ENCODE measurements around the gene PCDH10. TPM values are rescaled to one million over a fixed set of nuclear protein-coding genes. Genes with fewer than 3 reads are reported as not detected.

Gene PCDH10
- total RNA-seq, 1 experiment from 2014 or later = not detected

- H3K9me3 Mint-ChIP-seq (ENCODE audit: unreplicated experiment) = peaks cover 6% of the 10 kb centered on the region
- Histone ChIP-seq H3K27me3 (replicated peaks; ENCODE audit: control insufficient read depth, insufficient read depth, low read length) (no peaks in the 10 kb centered on the region), H3K4me3 (ENCODE audit: low read depth, low read length) (no peak overlapping the region), H3K9me3 (no peaks in the 10 kb centered on the region), H3K4me1 (no peaks in the 10 kb centered on the region), H3K36me3 (ENCODE audit: control insufficient read depth, insufficient read depth, low read length) (no peaks in the 10 kb centered on the region)
- H3K36me3 Mint-ChIP-seq (ENCODE audit: insufficient read depth, unreplicated experiment) = no peaks in the 10 kb centered on the region
- no peak overlapping the region for H3K27ac Mint-ChIP-seq (ENCODE audit: unreplicated experiment)
- intact Hi-C loops (cut with micrococcal nuclease; ENCODE audit: unreplicated experiment) = loop anchor here (5.0 kb wide), 1 partner anchor 1632 kb away; no protein-coding TSS in a partner anchor
- H3K27me3 Mint-ChIP-seq (ENCODE audit: insufficient read depth, unreplicated experiment) = no peaks in the 10 kb centered on the region
- DNase-seq = no peak
- no peak overlapping the region for H3K4me3 Mint-ChIP-seq (ENCODE audit: unreplicated experiment)
- ChIA-PET CTCF (no interaction called here), POLR2A (no interaction called here)
- no peaks in the 10 kb centered on the region for H3K4me1 Mint-ChIP-seq (ENCODE audit: low read depth, unreplicated experiment)
- TF ChIP-seq, protein P1, sequence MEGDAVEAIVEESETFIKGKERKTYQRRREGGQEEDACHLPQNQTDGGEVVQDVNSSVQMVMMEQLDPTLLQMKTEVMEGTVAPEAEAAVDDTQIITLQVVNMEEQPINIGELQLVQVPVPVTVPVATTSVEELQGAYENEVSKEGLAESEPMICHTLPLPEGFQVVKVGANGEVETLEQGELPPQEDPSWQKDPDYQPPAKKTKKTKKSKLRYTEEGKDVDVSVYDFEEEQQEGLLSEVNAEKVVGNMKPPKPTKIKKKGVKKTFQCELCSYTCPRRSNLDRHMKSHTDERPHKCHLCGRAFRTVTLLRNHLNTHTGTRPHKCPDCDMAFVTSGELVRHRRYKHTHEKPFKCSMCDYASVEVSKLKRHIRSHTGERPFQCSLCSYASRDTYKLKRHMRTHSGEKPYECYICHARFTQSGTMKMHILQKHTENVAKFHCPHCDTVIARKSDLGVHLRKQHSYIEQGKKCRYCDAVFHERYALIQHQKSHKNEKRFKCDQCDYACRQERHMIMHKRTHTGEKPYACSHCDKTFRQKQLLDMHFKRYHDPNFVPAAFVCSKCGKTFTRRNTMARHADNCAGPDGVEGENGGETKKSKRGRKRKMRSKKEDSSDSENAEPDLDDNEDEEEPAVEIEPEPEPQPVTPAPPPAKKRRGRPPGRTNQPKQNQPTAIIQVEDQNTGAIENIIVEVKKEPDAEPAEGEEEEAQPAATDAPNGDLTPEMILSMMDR (IDR thresholded peaks at IDR 0.05; ENCODE audit: insufficient read depth in 1 of 2, low read depth in 1 of 2, low read length in 1 of 2, severe bottlenecking in 1 of 2, unreplicated experiment in 1 of 2) = no peak
- BruUV-seq (replicated peaks) = no TSS peak
Observed at GRCh38 chr4:133145241-133145640, 3.9 kb upstream of the PCDH10 start.

GRCh38 chr4:133145758-133146573 lies 3.1 kb upstream of the PCDH10 start:
- no peaks in the 10 kb centered on the region for H3K36me3 ChIP-seq (ENCODE audit: control insufficient read depth, insufficient read depth, low read length)
- TF ChIP-seq, protein P1 (IDR thresholded peaks at IDR 0.05; ENCODE audit: insufficient read depth in 1 of 2, low read depth in 1 of 2, low read length in 1 of 2, severe bottlenecking in 1 of 2, unreplicated experiment in 1 of 2) = no peak
- H3K36me3 Mint-ChIP-seq (ENCODE audit: insufficient read depth, unreplicated experiment) = no peaks in the 10 kb centered on the region
- no peak for DNase-seq
- intact Hi-C loops (cut with micrococcal nuclease; ENCODE audit: unreplicated experiment) = loop anchor here (1.0 to 5.0 kb wide), 2 partner anchors 337 to 1631 kb away; no protein-coding TSS in a partner anchor
- H3K9me3 ChIP-seq = no peaks in the 10 kb centered on the region
- H3K4me3 Mint-ChIP-seq (ENCODE audit: unreplicated experiment) = peak overlapping the region; percentile 16
- H3K27ac Mint-ChIP-seq (ENCODE audit: unreplicated experiment) = no peak overlapping the region
- H3K27me3 ChIP-seq (replicated peaks; ENCODE audit: control insufficient read depth, insufficient read depth, low read length) = no peaks in the 10 kb centered on the region
- no peaks in the 10 kb centered on the region for H3K4me1 ChIP-seq
- ChIA-PET POLR2A (no interaction called here), CTCF (no interaction called here)
- peaks cover 6% of the 10 kb centered on the region for H3K9me3 Mint-ChIP-seq (ENCODE audit: unreplicated experiment)
- no peak overlapping the region for H3K4me3 ChIP-seq (ENCODE audit: low read depth, low read length)
- H3K27me3 Mint-ChIP-seq (ENCODE audit: insufficient read depth, unreplicated experiment) = no peaks in the 10 kb centered on the region
- no peaks in the 10 kb centered on the region for H3K4me1 Mint-ChIP-seq (ENCODE audit: low read depth, unreplicated experiment)
- BruUV-seq (replicated peaks) = no TSS peak

GRCh38 chr4:133146574-133147241 lies 2.4 kb upstream of the PCDH10 start:
- no peaks in the 10 kb centered on the region for H3K27me3 ChIP-seq (replicated peaks; ENCODE audit: control insufficient read depth, insufficient read depth, low read length)
- no peaks in the 10 kb centered on the region for H3K36me3 ChIP-seq (ENCODE audit: control insufficient read depth, insufficient read depth, low read length)
- intact Hi-C loops (cut with micrococcal nuclease; ENCODE audit: unreplicated experiment) = loop anchor here (1.0 to 5.0 kb wide), 2 partner anchors 337 to 1631 kb away; no protein-coding TSS in a partner anchor
- TF ChIP-seq, protein P1 (IDR thresholded peaks at IDR 0.05; ENCODE audit: insufficient read depth in 1 of 2, low read depth in 1 of 2, low read length in 1 of 2, severe bottlenecking in 1 of 2, unreplicated experiment in 1 of 2) = peak; percentile 58 to 66
- no peaks in the 10 kb centered on the region for H3K4me1 Mint-ChIP-seq (ENCODE audit: low read depth, unreplicated experiment)
- no peaks in the 10 kb centered on the region for H3K4me1 ChIP-seq
- no TSS peak for BruUV-seq (replicated peaks)
- H3K27me3 Mint-ChIP-seq (ENCODE audit: insufficient read depth, unreplicated experiment) = no peaks in the 10 kb centered on the region
- H3K36me3 Mint-ChIP-seq (ENCODE audit: insufficient read depth, unreplicated experiment) = no peaks in the 10 kb centered on the region
- ChIA-PET CTCF (interaction anchor here (0.6 kb wide), 2 partner anchors 116 to 849 kb away, joined by 5 to 8 read pairs; no protein-coding TSS in a partner anchor), POLR2A (no interaction called here)
- H3K9me3 ChIP-seq = no peaks in the 10 kb centered on the region
- peak in 1 of 2 experiments; percentile 29 for DNase-seq
- peak overlapping the region; percentile 16 for H3K4me3 Mint-ChIP-seq (ENCODE audit: unreplicated experiment)
- H3K9me3 Mint-ChIP-seq (ENCODE audit: unreplicated experiment) = peaks cover 6% of the 10 kb centered on the region
- H3K27ac Mint-ChIP-seq (ENCODE audit: unreplicated experiment) = no peak overlapping the region
- no peak overlapping the region for H3K4me3 ChIP-seq (ENCODE audit: low read depth, low read length)
